K562 (cell line): ENCODE measurements around the gene ZNF564. TPM values are rescaled to one million over a fixed set of nuclear protein-coding genes. Genes with fewer than 3 reads are reported as not detected.

Experiments
- ATAC-seq: fragments of 200-7000 bp; cut with Tn5 transposase; 3 replicates; pipeline ENCODE4 v1.9.1; 2020; ENCODE audit warnings: moderate library complexity
- BruUV-seq: library from RNA; stranded (reverse); fragments of 400-500 nt; replicated peaks from 2 replicates; lab custom pipeline; 2021; lab: Mats Ljungman, UMichigan
- CTCF ChIA-PET: fragments of 300-600 bp; formaldehyde crosslinking; extraction: SDS; loops from one replicate; lab custom pipeline; 2021; ENCODE audit warnings: low intra/inter-chr PET ratio; lab: Yijun Ruan, JAX
- POLR2A ChIA-PET: fragments of 300-600, 350-650 bp; sonication (Branson Sonifier 250); formaldehyde crosslinking; extraction: SDS; loops from one replicate; lab custom pipeline; 2021; ENCODE audit warnings: antibody characterized with exemption, inconsistent platforms; lab: Yijun Ruan, JAX
- DNase-seq, 4 experiments: peaks; one replicate each; pipeline versions ENCODE4 v3.0.0 to v3.0.0-alpha.2; 2011 to 2018; ENCODE audit warnings: low spot score in 3 of 4, mixed read lengths in 3 of 4; ENCODE audit errors: extremely low read depth in 1 of 4
- FAIRE-seq: peaks from 2 replicates; lab custom pipeline; 2011; peaks lifted over from hg19 to GRCh38; lab: Jason Lieb, UNC
- H2AFZ ChIP-seq: 2 replicates; pipeline ENCODE4 v1.6.0; 2011; ENCODE audit warnings: low read depth, low read length, control low read depth, inconsistent platforms
- H3K27ac ChIP-seq: fragments of 200-600 bp; 3 replicates; pipeline ENCODE4 v1.8.0; 2011; ENCODE audit warnings: low read depth, mild to moderate bottlenecking, control low read depth, inconsistent platforms, low read length, moderate library complexity, mixed read lengths; ENCODE audit errors: extremely low read depth
- H3K27me3 ChIP-seq, 2 experiments: fragments of 300-600 bp in 1 of 2; 2 replicates in 1 of 2; 3 replicates in 1 of 2; pipeline versions ENCODE4 v1.6.0 to v1.8.0; 2011; ENCODE audit warnings: inconsistent platforms in 2 of 2, low read length in 2 of 2, mild to moderate bottlenecking in 1 of 2, mixed read lengths in 1 of 2, moderate library complexity in 1 of 2; ENCODE audit not compliant: control insufficient read depth in 2 of 2, insufficient read depth in 2 of 2
- H3K36me3 ChIP-seq: fragments of 300-600 bp; 3 replicates; pipeline ENCODE4 v1.8.0; 2011; ENCODE audit warnings: mild to moderate bottlenecking, low read length, inconsistent platforms; ENCODE audit not compliant: control insufficient read depth, insufficient read depth
- H3K4me1 ChIP-seq, 2 experiments: fragments of 200-600 bp in 1 of 2; replicated peaks in 1 of 2; 2 replicates in 1 of 2; 3 replicates in 1 of 2; pipeline versions ENCODE4 v1.5.1 to v1.8.0; 2011; ENCODE audit warnings: inconsistent platforms in 2 of 2, low read length in 2 of 2, mild to moderate bottlenecking in 1 of 2, mixed read lengths in 1 of 2, moderate library complexity in 1 of 2; ENCODE audit not compliant: control insufficient read depth in 2 of 2, insufficient read depth in 2 of 2
- H3K4me2 ChIP-seq: 2 replicates; pipeline ENCODE4 v1.6.1; 2011; ENCODE audit warnings: low read length, control low read depth, inconsistent platforms, mixed read lengths; ENCODE audit not compliant: insufficient read depth
- H3K4me3 ChIP-seq: fragments of 200-600 bp; sonication (generic), shearing (Covaris generic); 2 replicates; pipeline ENCODE4 v1.5.1; 2016; ENCODE audit warnings: control low read depth, inconsistent platforms
- H3K79me2 ChIP-seq: fragments of 200-600 bp; 3 replicates; pipeline ENCODE4 v1.8.0; 2011; ENCODE audit warnings: low read length, inconsistent platforms; ENCODE audit not compliant: control insufficient read depth, insufficient read depth
- H3K9ac ChIP-seq, 2 experiments: 2 replicates each; pipeline versions ENCODE4 v1.6.0 to v1.6.1; 2011; ENCODE audit warnings: low read depth in 2 of 2, low read length in 2 of 2, control low read depth in 1 of 2, inconsistent platforms in 1 of 2, mild to moderate bottlenecking in 1 of 2, mixed read lengths in 1 of 2; ENCODE audit not compliant: insufficient read depth in 1 of 2
- H3K9me1 ChIP-seq: one replicate; pipeline ENCODE4 v1.6.0; 2011; ENCODE audit warnings: inconsistent platforms, mild to moderate bottlenecking, low read length, moderate library complexity; ENCODE audit not compliant: control insufficient read depth, insufficient read depth
- H3K9me3 ChIP-seq: replicated peaks from 2 replicates; pipeline ENCODE4 v1.5.1; 2011; ENCODE audit warnings: low read depth, low read length, inconsistent platforms; ENCODE audit not compliant: control insufficient read depth, insufficient read depth
- H4K20me1 ChIP-seq: replicated peaks from 2 replicates; pipeline ENCODE4 v1.6.1; 2011; ENCODE audit warnings: low read length, inconsistent platforms, mixed read lengths; ENCODE audit not compliant: control insufficient read depth, insufficient read depth
- CBX3 ChIP-seq, 2 experiments: IDR thresholded peaks; 1 replicate in 1 of 2; 2 replicates in 1 of 2; pipeline ENCODE4 v1.6.1; 2012; ENCODE audit warnings: inconsistent platforms in 2 of 2, low read length in 2 of 2, borderline replicate concordance in 1 of 2, control low read depth in 1 of 2
- CCNT2 ChIP-seq: IDR thresholded peaks from 2 replicates; pipeline ENCODE4 v1.6.1; 2011; ENCODE audit warnings: borderline replicate concordance, low read depth, mild to moderate bottlenecking, moderate library complexity, mixed read lengths, low read length; ENCODE audit not compliant: insufficient read length; ENCODE audit errors: extremely low read depth
- CREB1 ChIP-seq, 2 experiments: sonication (generic) in 1 of 2; formaldehyde crosslinking in 1 of 2; IDR thresholded peaks; 2 replicates each; pipeline versions ENCODE4 v1.6.1 to v1.8.0; 2012 to 2022; ENCODE audit warnings: inconsistent platforms in 1 of 2, mild to moderate bottlenecking in 1 of 2, missing genetic modification reagents in 1 of 2, moderate library complexity in 1 of 2
- CTBP1 ChIP-seq: fragments of 450-650 bp; IDR thresholded peaks from 2 replicates; pipeline ENCODE4 v1.6.1; 2016; ENCODE audit warnings: borderline replicate concordance
- ESRRB ChIP-seq: fragments of 250-450 bp; sonication (Bioruptor Pico); IDR thresholded peaks from 2 replicates; pipeline ENCODE4 v1.5.0; 2020; ENCODE audit warnings: mild to moderate bottlenecking, moderate library complexity, borderline replicate concordance
- HCFC1 ChIP-seq: IDR thresholded peaks from 2 replicates; pipeline ENCODE4 v1.6.1; 2012; ENCODE audit warnings: low read depth, low read length, improper control_type of control experiment
- L3MBTL2 ChIP-seq: fragments of 450-650 bp; IDR thresholded peaks from 2 replicates; pipeline ENCODE4 v1.6.1; 2016; ENCODE audit warnings: mild to moderate bottlenecking, moderate library complexity
- MNT ChIP-seq, 2 experiments: fragments of 450-650 bp; conservative IDR thresholded peaks; 2 replicates each; pipeline ENCODE4 v1.6.1; 2017; ENCODE audit warnings: mild to moderate bottlenecking in 2 of 2, moderate library complexity in 2 of 2
- MYC ChIP-seq, 2 experiments: fragments of 250-450 bp in 1 of 2; sonication (Bioruptor Pico) in 1 of 2; IDR thresholded peaks; 2 replicates each; pipeline versions ENCODE4 v1.5.1 to v1.6.1; 2012 to 2021; ENCODE audit warnings: low read depth in 2 of 2, borderline replicate concordance in 1 of 2, improper control_type of control experiment in 1 of 2, low read length in 1 of 2, mild to moderate bottlenecking in 1 of 2, moderate library complexity in 1 of 2
- NFIC ChIP-seq: fragments of 450-650 bp; IDR thresholded peaks from 2 replicates; pipeline ENCODE4 v1.6.1; 2017; ENCODE audit warnings: mild to moderate bottlenecking, inconsistent platforms
- PCBP2 ChIP-seq: fragments of 200-400 bp; formaldehyde crosslinking; IDR thresholded peaks from 2 replicates; pipeline ENCODE4 v1.6.1; 2018; ENCODE audit warnings: low read length, low read depth, mild to moderate bottlenecking, moderate library complexity; ENCODE audit not compliant: poor library complexity, severe bottlenecking
- POLR2A ChIP-seq: fragments of 450-650 bp; conservative IDR thresholded peaks from 2 replicates; pipeline ENCODE4 v1.6.1; 2016
- POLR2AphosphoS5 ChIP-seq: IDR thresholded peaks from 2 replicates; pipeline ENCODE4 v1.6.1; 2011; ENCODE audit warnings: mild to moderate bottlenecking, low read depth, low read length, moderate library complexity; ENCODE audit not compliant: control insufficient read depth, insufficient read depth
- RBFOX2 ChIP-seq: fragments of 200-400 bp; formaldehyde crosslinking; IDR thresholded peaks from 2 replicates; pipeline ENCODE4 v1.6.1; 2017; ENCODE audit warnings: low read depth, mild to moderate bottlenecking, low read length, moderate library complexity
- TAF7 ChIP-seq: fragments of 450-650 bp; IDR thresholded peaks from 2 replicates; pipeline ENCODE4 v1.6.1; 2016; ENCODE audit warnings: missing genetic modification characterization, missing compliant biosample characterization
- TFAP4 ChIP-seq: sonication (generic); formaldehyde crosslinking; IDR thresholded peaks from 2 replicates; pipeline ENCODE4 v1.8.0; 2022; ENCODE audit warnings: missing genetic modification reagents, mild to moderate bottlenecking, moderate library complexity, borderline replicate concordance
- ZNF589 ChIP-seq: fragments of 200-800 bp; sonication (Bioruptor generic); IDR thresholded peaks from 2 replicates; pipeline ENCODE4 v1.6.1; 2016; ENCODE audit warnings: low read depth, missing genetic modification characterization, missing compliant biosample characterization
- WGBS: fragments of 100-300 bp; shearing (Covaris generic); methylation state at CpG from one replicate; pipeline ENCODE4 v1.1.6; 2016; ENCODE audit warnings: low coverage, mixed read lengths; ENCODE audit not compliant: insufficient coverage; ENCODE audit errors: missing lambda C conversion rate; 5-methylcytosine and 5-hydroxymethylcytosine counted together
- in situ Hi-C: fragments of 300-500 bp; cut with MboI; formaldehyde crosslinking; loops from 4 replicates; pipeline ENCODE4 v1.15.0; 2018; ENCODE audit warnings: inconsistent platforms, mixed read lengths
- intact Hi-C: fragments of 100-400 bp; cut with micrococcal nuclease; formaldehyde crosslinking; loops from 2 replicates; pipeline ENCODE4 v1.14.2; 2022
- polyA plus RNA-seq, 8 experiments: library from polyadenylated mRNA; depleted of rRNA in 4 of 8; stranded (reverse) in 5 of 8; unstranded in 3 of 8; fragments of >200 nt; fragmentation: Nextera tagmentation in 2 of 8; fragmentation: Illumina TruSeq in 1 of 8; extraction: Ambion mirVana in 2 of 8; extraction: Trizol in 1 of 8; gene quantifications; 2 replicates each; pipeline versions ENCODE4 v1.2.1 to v1.2.3, GENCODE V29; 2011 to 2014; ENCODE audit warnings: inconsistent platforms in 1 of 8, missing spikeins in 1 of 8
- total RNA-seq, 7 experiments: library from RNA; depleted of rRNA in 6 of 7; stranded (reverse); fragments of >200 nt in 6 of 7; fragmentation: Illumina TruSeq in 2 of 7; extraction: Trizol in 2 of 7; gene quantifications; 2 replicates each; pipeline versions ENCODE4 v1.2.1 to v1.2.3, GENCODE V29; 2011 to 2021; ENCODE audit warnings: low replicate concordance in 1 of 7

Gene ZNF564
- total and polyA plus RNA-seq, 9 of the 15 experiments (the other 6 are each of a cell fraction or from before 2014, with no cell fraction given) = 1.4 to 8.1 (median 5.6) TPM

GRCh38 chr19:12495002-12495802 is 56.1 kb downstream of the ZNF564 start:
- Histone ChIP-seq H3K4me1 (peaks cover 3 to 8% of the 10 kb centered on the region in 2 experiments; a peak in 3 of 5 replicates), H4K20me1 (no peaks in the 10 kb centered on the region), H3K9me3 (no peaks in the 10 kb centered on the region; the same call in 1 of the 2 replicates), H2AFZ (peak overlapping the region; percentile 88), H3K9me1 (no peaks in the 10 kb centered on the region), H3K4me3 (peak overlapping the region; percentile 49), H3K27me3 (no peaks in the 10 kb centered on the region; a peak in 1 of 5 replicates), H3K4me2 (peak overlapping the region; percentile 73), H3K27ac (peak overlapping the region; percentile 83), H3K36me3 (no peaks in the 10 kb centered on the region), H3K79me2 (no peaks in the 10 kb centered on the region), H3K9ac (peak overlapping the region; percentile 78 to 88)
- WGBS = 33% methylated on average over 44 of the region's 51 CpGs
- ChIA-PET CTCF (no interaction called here), POLR2A (interaction anchor here (0.5 to 1.8 kb wide), 7 partner anchors 9 to 543 kb away, joined by 3 to 6 read pairs (median 4); partner anchors contain the start of genes ZNF442, ZNF443 and ZNF709)
- intact Hi-C loops (no loop called here), in situ Hi-C loops (no loop called here)
- peak; percentile 71 to 88 (median 81) for DNase-seq
- peak; percentile 89 for FAIRE-seq
- peak; percentile 99 for ATAC-seq
- no TSS peak for BruUV-seq
- TF ChIP-seq POLR2AphosphoS5 (0 out of 2 replicates have a peak, but pooled peaks have one; percentile 39), CBX3 (IDR thresholded peaks at IDR 0.05; ENCODE audit: borderline replicate concordance in 1 of 2, low read length in 2 of 2) (peak in 1 of 2 experiments; percentile 66; a peak in 1 of 3 replicates), CREB1 (IDR thresholded peaks at IDR 0.05) (no peak), CREB1 (CRISPR knock-in tag; IDR thresholded peaks at IDR 0.05) (no peak), POLR2A (peak; percentile 69), PCBP2 (no peak), TAF7 (tag) (0 out of 2 replicates have a peak, but pooled peaks have one; percentile 28), CTBP1 (0 out of 2 replicates have a peak, but pooled peaks have one; percentile 18), MYC (IDR thresholded peaks at IDR 0.05; ENCODE audit: low read depth, low read length) (peak; percentile 61; the same call in 1 of the 2 replicates), MYC (CRISPR knock-in tag; IDR thresholded peaks at IDR 0.05; ENCODE audit: borderline replicate concordance, low read depth) (no peak), MNT (conservative IDR thresholded peaks at IDR 0.05) (peak; percentile 42 to 70; a peak in 3 of 4 replicates), L3MBTL2 (peak; percentile 80), RBFOX2 (peak; percentile 91), ESRRB (no peak), NFIC (0 out of 2 replicates have a peak, but pooled peaks have one; percentile 36), CCNT2 (peak; percentile 29), ZNF589 (CRISPR knock-in tag) (no peak), HCFC1 (peak; percentile 37; the same call in 1 of the 2 replicates), TFAP4 (CRISPR knock-in tag) (peak; percentile 36; the same call in 1 of the 2 replicates)
